Hepatocyte (in vitro differentiated cells): Measurements from ENCODE around the gene ENO2.

Experiments used
- CTCF ChIP-seq: fragments of 200-600 bp; sonication (generic); IDR thresholded peaks from 2 replicates; pipeline ENCODE4 v1.5.1; 2016; ENCODE audit warnings: antibody characterized with exemption, mild to moderate bottlenecking; ENCODE audit not compliant: poor library complexity
- EZH2 ChIP-seq: fragments of 200-600 bp; sonication (generic); IDR thresholded peaks from 2 replicates; pipeline ENCODE4 v1.6.1; 2016; ENCODE audit warnings: antibody characterized with exemption, mild to moderate bottlenecking, borderline replicate concordance
- EZH2phosphoT487 ChIP-seq: fragments of 200-600 bp; sonication (generic); IDR thresholded peaks from one replicate; pipeline ENCODE4 v1.6.1; 2018; ENCODE audit warnings: antibody characterized with exemption, mild to moderate bottlenecking, low read depth, moderate library complexity; ENCODE audit not compliant: unreplicated experiment, severe bottlenecking

GRCh38 chr12:6914246-6914946 lies at the start of gene ENO2:
- TF ChIP-seq CTCF = no peak
- no peak for TF ChIP-seq EZH2
- no peak for TF ChIP-seq EZH2phosphoT487
